T-cell (primary cell): ENCODE data around the gene MAU2. TPM values are rescaled to one million over a fixed set of nuclear protein-coding genes. Genes with fewer than 3 reads are reported as not detected.

ENCODE experiments used
- ATAC-seq, 4 experiments: fragments of 200-7000 bp in 3 of 4; fragments of 150-1000 bp in 1 of 4; cut with Tn5 transposase; replicated peaks in 1 of 4; 1 replicate in 3 of 4; 2 replicates in 1 of 4; pipeline ENCODE4 v1.10.0; 2021; ENCODE audit warnings: moderate library complexity in 3 of 4, mild to moderate bottlenecking in 2 of 4, moderate number of reproducible peaks in 1 of 4
- CTCF ChIA-PET, 2 donors: fragments of 300-600 bp; sonication (Branson Sonifier 250); formaldehyde crosslinking; loops; one replicate each; lab custom pipeline; 2022; ENCODE audit warnings: antibody characterized with exemption in 2 of 2; lab: Charles Lee
- POLR2A ChIA-PET, 2 donors: fragments of 300-600 bp; sonication (Branson Sonifier 250); formaldehyde crosslinking; loops; one replicate each; lab custom pipeline; 2022; ENCODE audit warnings: antibody characterized with exemption in 2 of 2; lab: Charles Lee
- DNase-seq, 35 experiments: peaks; one replicate each; pipeline versions ENCODE4 v3.0.0 to v3.0.0-alpha.2; 2013 to 2023
- H3K27ac ChIP-seq: one replicate; pipeline ENCODE4 v1.5.1; 2013; ENCODE audit warnings: low read length
- H3K27me3 ChIP-seq, 2 experiments: replicated peaks in 1 of 2; 1 replicate in 1 of 2; 2 replicates in 1 of 2; pipeline versions ENCODE4 v1.6.1 to v1.7.0; 2013; ENCODE audit warnings: low read length in 1 of 2, mixed read lengths in 1 of 2; ENCODE audit not compliant: control insufficient read depth in 2 of 2, insufficient read depth in 2 of 2; ENCODE audit errors: extremely low read depth in 1 of 2
- H3K36me3 ChIP-seq, 2 donors: 1 replicate in 1 of 2; 2 replicates in 1 of 2; pipeline versions ENCODE4 v1.6.1 to v1.7.0; 2013; ENCODE audit warnings: low read length in 1 of 2; ENCODE audit not compliant: control insufficient read depth in 2 of 2, insufficient read depth in 1 of 2; ENCODE audit errors: extremely low read depth in 1 of 2
- H3K4me1 ChIP-seq, 2 experiments: 1 replicate in 1 of 2; 2 replicates in 1 of 2; pipeline versions ENCODE4 v1.6.1 to v1.7.0; 2013; ENCODE audit warnings: low read length in 2 of 2, mixed read lengths in 1 of 2; ENCODE audit not compliant: insufficient read depth in 2 of 2, control insufficient read depth in 1 of 2; ENCODE audit errors: extremely low read depth in 1 of 2
- H3K4me3 ChIP-seq, 2 donors: 1 replicate in 1 of 2; 2 replicates in 1 of 2; pipeline versions ENCODE4 v1.5.1 to v1.7.0; 2013; ENCODE audit warnings: mild to moderate bottlenecking in 2 of 2, low read length in 1 of 2, moderate library complexity in 1 of 2; ENCODE audit not compliant: control insufficient read depth in 1 of 2; ENCODE audit errors: extremely low read depth in 1 of 2
- H3K9me3 ChIP-seq: 2 replicates; pipeline ENCODE4 v1.7.0; 2013
- H3K27ac Mint-ChIP-seq, 2 donors: one replicate each; pipeline ENCODE4 v1.8.0; 2020 to 2021; ENCODE audit warnings: mild to moderate bottlenecking in 2 of 2, mixed read lengths in 2 of 2
- H3K27me3 Mint-ChIP-seq, 2 donors: one replicate each; pipeline ENCODE4 v1.8.0; 2021 to 2022; ENCODE audit warnings: mixed read lengths in 2 of 2
- H3K36me3 Mint-ChIP-seq: one replicate; pipeline ENCODE4 v1.8.0; 2021; ENCODE audit warnings: mixed read lengths
- H3K4me1 Mint-ChIP-seq, 3 donors: one replicate each; pipeline ENCODE4 v1.8.0; 2020 to 2022; ENCODE audit warnings: mixed read lengths in 3 of 3, mild to moderate bottlenecking in 1 of 3
- H3K4me3 Mint-ChIP-seq, 3 donors: one replicate each; pipeline ENCODE4 v1.8.0; 2020 to 2022; ENCODE audit warnings: mild to moderate bottlenecking in 3 of 3, mixed read lengths in 3 of 3, moderate library complexity in 3 of 3
- H3K9me3 Mint-ChIP-seq, 3 donors: one replicate each; pipeline ENCODE4 v1.8.0; 2020 to 2022; ENCODE audit warnings: mixed read lengths in 3 of 3
- WGBS: methylation state at CpG from one replicate; pipeline ENCODE4 v1.1.5; 2013; ENCODE audit warnings: missing lambda C conversion rate; ENCODE audit not compliant: insufficient coverage; 5-methylcytosine and 5-hydroxymethylcytosine counted together
- total RNA-seq, 35 experiments: library from RNA in 6 of 35; stranded (reverse) in 6 of 35; fragments of 120-200 nt in 1 of 35; gene quantifications; one replicate each; pipeline versions ENCODE4 v1.2.1 to v1.2.4 and lab custom pipeline; 2013 to 2026

Gene MAU2
- total RNA-seq, 5 donors from 2014 or later (not counting 1 experiment from before 2014, with no cell fraction given) = 143 to 159 (median 150) TPM

GRCh38 chr19:19292607-19293006 lies 28.0 kb upstream of the MAU2 start:
- no peaks in the 10 kb centered on the region for H3K4me1 ChIP-seq
- ATAC-seq (no peak), DNase-seq (no peak)
- no peak overlapping the region for H3K27ac ChIP-seq
- Mint-ChIP-seq H3K4me3 (no peak overlapping the region), H3K27ac (no peak overlapping the region), H3K36me3 (peaks cover 63% of the 10 kb centered on the region), H3K27me3 (no peaks in the 10 kb centered on the region), H3K9me3 (peaks cover 0 to 3% (median 0%) of the 10 kb centered on the region in 3 donors), H3K4me1 (no peaks in the 10 kb centered on the region)
- no peaks in the 10 kb centered on the region for H3K9me3 ChIP-seq
- no peaks in the 10 kb centered on the region for H3K27me3 ChIP-seq
- ChIA-PET POLR2A (no interaction called here), CTCF (no interaction called here)
- H3K4me3 ChIP-seq = no peak overlapping the region
- WGBS = 78% methylated on average over 1 of the region's 5 CpGs
- H3K36me3 ChIP-seq = peaks cover 7 to 65% of the 10 kb centered on the region in 2 donors

GRCh38 chr19:19294914-19295313 lies 25.7 kb upstream of the MAU2 start:
- Histone ChIP-seq H3K27ac (no peak overlapping the region), H3K4me1 (no peaks in the 10 kb centered on the region), H3K27me3 (no peaks in the 10 kb centered on the region), H3K9me3 (no peaks in the 10 kb centered on the region), H3K4me3 (no peak overlapping the region), H3K36me3 (peaks cover 3 to 47% of the 10 kb centered on the region in 2 donors)
- no CpG with 5 or more reads among the region's 4 CpGs for WGBS
- Mint-ChIP-seq H3K4me3 (no peak overlapping the region), H3K36me3 (peaks cover 57% of the 10 kb centered on the region), H3K27ac (no peak overlapping the region), H3K9me3 (peaks cover 0 to 3% (median 0%) of the 10 kb centered on the region in 3 donors), H3K4me1 (no peaks in the 10 kb centered on the region), H3K27me3 (no peaks in the 10 kb centered on the region)
- ChIA-PET POLR2A (no interaction called here), CTCF (no interaction called here)
- ATAC-seq (no peak), DNase-seq (no peak)

DNA sequence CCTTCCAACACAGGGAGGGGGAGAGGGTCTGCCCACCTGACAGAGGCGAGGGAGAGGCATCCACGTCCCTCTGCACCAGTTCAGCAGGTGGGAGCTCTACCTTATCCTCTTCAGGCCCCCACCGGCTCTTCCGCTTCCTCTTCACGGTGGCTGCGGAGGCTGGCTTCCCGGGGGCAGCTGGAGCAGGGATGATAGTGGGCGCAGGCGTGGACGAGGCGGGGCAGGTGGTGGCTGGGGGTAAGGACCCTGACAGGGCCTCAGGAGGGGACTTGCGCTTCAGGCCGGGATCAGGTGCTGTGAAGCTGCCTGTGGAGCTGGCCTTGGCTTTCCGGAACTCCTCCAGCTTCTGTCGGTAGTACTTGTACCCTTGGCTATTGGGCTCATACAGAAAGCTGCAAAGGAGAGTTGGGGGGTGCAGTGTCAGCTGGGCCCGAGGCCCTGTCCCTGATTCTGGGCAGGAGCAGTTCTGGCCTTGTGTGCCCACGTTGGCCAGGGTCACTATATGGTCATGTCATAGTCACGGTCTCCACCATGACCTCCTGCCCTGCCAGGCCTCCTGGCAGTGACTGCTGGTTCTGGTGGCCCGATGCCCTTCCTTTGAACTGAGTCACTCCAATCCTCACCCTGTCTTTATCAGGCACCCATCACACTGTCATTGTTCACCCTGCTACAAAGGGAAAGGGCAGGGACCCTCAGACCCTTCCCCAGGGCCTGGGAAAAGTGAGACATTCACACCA lies 23.5 kb upstream of the MAU2 start:
- CTCF ChIA-PET = interaction anchor here in 1 of 2 donors (0.6 kb wide), 1 partner anchor 1759 kb away, joined by 6 read pairs; no protein-coding TSS in a partner anchor
- Histone ChIP-seq H3K9me3 (no peaks in the 10 kb centered on the region), H3K27me3 (no peaks in the 10 kb centered on the region), H3K36me3 (peaks cover 3 to 63% of the 10 kb centered on the region in 2 donors), H3K4me1 (no peaks in the 10 kb centered on the region), H3K4me3 (no peak overlapping the region), H3K27ac (no peak overlapping the region)
- Mint-ChIP-seq H3K4me3 (no peak overlapping the region), H3K27me3 (no peaks in the 10 kb centered on the region), H3K4me1 (no peaks in the 10 kb centered on the region), H3K9me3 (peaks cover 0 to 3% (median 0%) of the 10 kb centered on the region in 3 donors), H3K36me3 (peaks cover 46% of the 10 kb centered on the region), H3K27ac (no peak overlapping the region)
- no peak for DNase-seq
- ATAC-seq = peak in 1 of 4 experiments; percentile 18
- POLR2A ChIA-PET = no interaction called here
- over 99% methylated on average over 13 of the region's 19 CpGs for WGBS

DNA sequence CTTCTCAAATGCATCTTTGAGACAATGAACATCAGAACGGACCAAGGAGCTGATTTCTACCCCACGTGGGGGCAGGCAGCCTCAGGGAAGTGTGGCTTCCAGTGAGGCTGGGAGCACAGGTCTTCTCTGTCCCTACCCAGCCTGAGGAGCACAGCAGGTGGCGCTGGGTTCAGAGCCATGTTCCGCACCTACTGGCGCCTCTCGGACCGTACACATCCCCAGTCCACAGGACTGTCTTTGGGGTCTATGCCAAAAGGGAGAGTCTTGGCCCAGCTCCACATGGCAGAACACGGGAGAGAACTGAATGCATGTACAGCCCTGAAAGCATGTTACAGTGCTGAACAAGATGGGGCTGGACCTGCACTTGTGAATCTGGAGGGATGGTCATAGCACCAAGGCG lies 22.9 kb upstream of the MAU2 start:
- ChIA-PET CTCF (interaction anchor here in 1 of 2 donors (0.6 kb wide), 1 partner anchor 1760 kb away, joined by 6 read pairs; no protein-coding TSS in a partner anchor), POLR2A (no interaction called here)
- Histone ChIP-seq H3K36me3 (peaks cover 5 to 61% of the 10 kb centered on the region in 2 donors), H3K9me3 (no peaks in the 10 kb centered on the region), H3K4me3 (no peak overlapping the region), H3K27me3 (no peaks in the 10 kb centered on the region), H3K27ac (no peak overlapping the region), H3K4me1 (no peaks in the 10 kb centered on the region)
- 92% methylated on average over 9 of the region's 9 CpGs for WGBS
- Mint-ChIP-seq H3K4me1 (no peaks in the 10 kb centered on the region), H3K9me3 (no peaks in the 10 kb centered on the region), H3K27ac (no peak overlapping the region), H3K27me3 (no peaks in the 10 kb centered on the region), H3K36me3 (peaks cover 41% of the 10 kb centered on the region), H3K4me3 (no peak overlapping the region)
- no peak for DNase-seq
- ATAC-seq = no peak

- H3K36me3 ChIP-seq = peaks cover 11 to 66% of the 10 kb centered on the region in 2 donors
- Mint-ChIP-seq H3K36me3 (peaks cover 29% of the 10 kb centered on the region), H3K27me3 (no peaks in the 10 kb centered on the region), H3K9me3 (no peaks in the 10 kb centered on the region), H3K4me1 (no peaks in the 10 kb centered on the region), H3K4me3 (no peak overlapping the region), H3K27ac (no peak overlapping the region)
- H3K27ac ChIP-seq = no peak overlapping the region
- 99% methylated on average over 8 of the region's 12 CpGs for WGBS
- no peaks in the 10 kb centered on the region for H3K4me1 ChIP-seq
- DNase-seq (no peak), ATAC-seq (no peak)
- no peaks in the 10 kb centered on the region for H3K27me3 ChIP-seq
- CTCF ChIA-PET = no interaction called here
- no peaks in the 10 kb centered on the region for H3K9me3 ChIP-seq
- no peak overlapping the region for H3K4me3 ChIP-seq
- POLR2A ChIA-PET = no interaction called here
Measured at GRCh38 chr19:19300613-19301012, 20.0 kb upstream of the MAU2 start.

- CTCF ChIA-PET = no interaction called here
- Mint-ChIP-seq H3K9me3 (no peaks in the 10 kb centered on the region), H3K4me3 (no peak overlapping the region), H3K27ac (no peak overlapping the region), H3K4me1 (no peaks in the 10 kb centered on the region), H3K36me3 (peaks cover 28% of the 10 kb centered on the region), H3K27me3 (no peaks in the 10 kb centered on the region)
- Histone ChIP-seq H3K27ac (no peak overlapping the region), H3K4me3 (no peak overlapping the region), H3K36me3 (peaks cover 19 to 78% of the 10 kb centered on the region in 2 donors), H3K4me1 (no peaks in the 10 kb centered on the region), H3K9me3 (no peaks in the 10 kb centered on the region), H3K27me3 (no peaks in the 10 kb centered on the region)
- no peak for ATAC-seq
- POLR2A ChIA-PET = no interaction called here
- 95% methylated on average over 8 of the region's 14 CpGs for WGBS
- no peak for DNase-seq
Measured at GRCh38 chr19:19303411-19303810, 17.2 kb upstream of the MAU2 start.
